ENCODE results near the gene INSM1. TPM values are rescaled to one million over a fixed set of nuclear protein-coding genes. Genes with fewer than 3 reads are reported as not detected.

INSM1 gene
- total and polyA plus RNA-seq, 2 experiments from 2014 or later, result not detected

- H3K4me1 ChIP-seq (ENCODE audit: low read depth), result no peaks in the 10 kb centered on the region
- no peak overlapping the region for H3K27ac ChIP-seq
- TF ChIP-seq CTCF (IDR thresholded peaks at IDR 0.05; ENCODE audit: low read depth, low read length), result no peak
- no peaks in the 10 kb centered on the region for H3K9me3 ChIP-seq (ENCODE audit: low read depth)
- H3K36me3 ChIP-seq, result no peaks in the 10 kb centered on the region
- H3K4me3 ChIP-seq, result no peak overlapping the region
- peaks cover 100% of the 10 kb centered on the region for H3K27me3 ChIP-seq
- no peak for DNase-seq (ENCODE audit: low read depth in 1 of 2, low spot score in 1 of 2)
Observed at GRCh38 chr20:20371083-20371482, 3.2 kb downstream of the INSM1 start.

GRCh38 chr20:20371681-20372080 is 3.8 kb downstream of the INSM1 start:
- no peak overlapping the region for H3K4me3 ChIP-seq
- DNase-seq (ENCODE audit: low read depth in 1 of 2, low spot score in 1 of 2), result no peak
- H3K27ac ChIP-seq, result no peak overlapping the region

GRCh38 chr20:20373091-20373571 is 5.2 kb downstream of the INSM1 start:
- Histone ChIP-seq H3K27me3 (peaks cover 89% of the 10 kb centered on the region), H3K9me3 (ENCODE audit: low read depth) (no peaks in the 10 kb centered on the region), H3K4me1 (ENCODE audit: low read depth) (no peaks in the 10 kb centered on the region), H3K4me3 (no peak overlapping the region), H3K36me3 (no peaks in the 10 kb centered on the region), H3K27ac (no peak overlapping the region)
- TF ChIP-seq CTCF (IDR thresholded peaks at IDR 0.05; ENCODE audit: low read depth, low read length), result no peak
- peak in 1 of 2 donors; percentile 36 for DNase-seq (ENCODE audit: low read depth in 1 of 2, low spot score in 1 of 2)

More at GRCh38 chr20:20371681-20372080, 3.8 kb downstream of the INSM1 start:
- no peaks in the 10 kb centered on the region for H3K36me3 ChIP-seq
- H3K9me3 ChIP-seq (ENCODE audit: low read depth), result no peaks in the 10 kb centered on the region
- H3K4me1 ChIP-seq (ENCODE audit: low read depth), result no peaks in the 10 kb centered on the region
- H3K27me3 ChIP-seq, result peaks cover 100% of the 10 kb centered on the region
- TF ChIP-seq CTCF (IDR thresholded peaks at IDR 0.05; ENCODE audit: low read depth, low read length), result no peak

DNA sequence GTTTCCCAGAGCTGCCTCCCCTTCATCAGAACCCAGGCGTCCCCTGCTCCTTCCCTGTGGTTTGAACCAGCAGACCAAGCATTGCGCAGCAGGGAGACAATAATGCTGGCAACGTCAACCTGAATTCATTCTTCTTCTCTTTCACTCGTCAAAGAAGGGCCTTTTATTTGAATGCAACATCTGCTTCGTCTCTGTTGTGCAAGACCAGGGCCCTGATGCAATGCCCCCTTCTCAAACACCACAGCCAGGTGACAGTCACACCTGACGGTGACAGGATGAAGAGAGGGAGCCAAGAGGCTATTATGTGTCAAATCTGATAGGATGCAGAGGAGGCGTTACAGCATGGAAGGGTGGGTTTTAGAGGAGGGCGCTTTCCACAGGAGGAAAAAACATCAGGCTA is 8.0 kb downstream of the INSM1 start:
- no peak overlapping the region for H3K27ac ChIP-seq
- H3K4me3 ChIP-seq, result no peak overlapping the region
- TF ChIP-seq CTCF (IDR thresholded peaks at IDR 0.05; ENCODE audit: low read depth, low read length), result no peak
- H3K4me1 ChIP-seq (ENCODE audit: low read depth), result no peaks in the 10 kb centered on the region
- peaks cover 62% of the 10 kb centered on the region for H3K27me3 ChIP-seq
- DNase-seq (ENCODE audit: low read depth in 1 of 2, low spot score in 1 of 2), result no peak
- H3K36me3 ChIP-seq, result no peaks in the 10 kb centered on the region
- H3K9me3 ChIP-seq (ENCODE audit: low read depth), result no peaks in the 10 kb centered on the region

DNA sequence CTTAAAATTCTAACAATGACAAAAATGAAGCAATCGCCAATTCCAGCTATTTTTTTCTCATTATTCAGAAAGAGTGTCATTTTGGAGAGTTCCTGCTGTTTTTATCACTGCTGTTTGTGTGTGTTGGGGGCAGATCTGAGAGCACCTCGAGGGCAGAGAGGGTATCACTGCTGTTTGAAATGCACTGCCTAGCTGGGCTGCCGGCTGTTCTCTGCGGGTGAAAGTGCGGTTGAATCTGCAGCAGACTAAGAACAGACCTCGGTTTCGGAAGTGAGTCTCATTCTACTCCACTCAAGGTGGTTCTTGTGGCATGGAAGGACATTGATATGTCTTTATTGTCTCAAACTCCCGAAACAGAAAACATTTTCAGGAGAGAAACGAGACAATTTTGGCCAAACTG is 18.3 kb downstream of the INSM1 start:
- Histone ChIP-seq H3K4me3 (no peak overlapping the region), H3K36me3 (no peaks in the 10 kb centered on the region), H3K4me1 (ENCODE audit: low read depth) (no peaks in the 10 kb centered on the region), H3K27ac (no peak overlapping the region), H3K9me3 (ENCODE audit: low read depth) (no peaks in the 10 kb centered on the region), H3K27me3 (no peaks in the 10 kb centered on the region)
- no peak for TF ChIP-seq CTCF (IDR thresholded peaks at IDR 0.05; ENCODE audit: low read depth, low read length)
- no peak for DNase-seq (ENCODE audit: low read depth in 1 of 2, low spot score in 1 of 2)

DNA sequence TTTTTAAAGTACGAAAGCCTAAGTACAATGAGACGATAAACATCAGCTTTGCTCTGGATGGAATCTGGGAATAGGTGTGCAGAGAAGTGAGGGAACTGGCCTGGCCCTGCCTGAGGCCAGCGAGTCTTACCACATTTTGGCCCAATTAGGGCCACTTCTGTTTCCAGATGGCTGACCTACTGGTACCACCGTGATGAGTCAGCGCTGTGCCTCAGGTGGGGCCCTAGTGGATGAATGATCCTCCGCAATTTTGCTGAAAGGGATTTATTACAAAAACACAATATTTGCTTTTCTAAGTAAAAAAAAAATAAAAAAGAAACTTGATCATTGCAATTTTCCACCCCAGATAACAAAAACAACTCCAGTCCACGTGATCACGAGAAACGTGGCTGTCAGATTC is 22.5 kb downstream of the INSM1 start:
- TF ChIP-seq CTCF (IDR thresholded peaks at IDR 0.05; ENCODE audit: low read depth, low read length), result no peak
- Histone ChIP-seq H3K4me1 (ENCODE audit: low read depth) (no peaks in the 10 kb centered on the region), H3K4me3 (no peak overlapping the region), H3K9me3 (ENCODE audit: low read depth) (no peaks in the 10 kb centered on the region), H3K27ac (no peak overlapping the region), H3K36me3 (no peaks in the 10 kb centered on the region), H3K27me3 (no peaks in the 10 kb centered on the region)
- no peak for DNase-seq (ENCODE audit: low read depth in 1 of 2, low spot score in 1 of 2)

All from cardiac muscle cell (in vitro differentiated cells and primary cell).